ENCODE data around the gene STX5. TPM values are rescaled to one million over a fixed set of nuclear protein-coding genes. Genes with fewer than 3 reads are reported as not detected.
A peak's percentile ranks its signal among the peaks of the same experiment; 100 is the strongest.

The STX5 gene
- total RNA-seq, 2 experiments from 2014 or later: 30.6 to 41.0 TPM

GRCh38 chr11:62855571-62856332, 23.9 kb upstream of the STX5 start:
- ChIA-PET CTCF (ENCODE audit: unreplicated experiment) (no interaction called here), POLR2A (interaction anchor here (0.5 to 5.1 kb wide), 26 partner anchors 9 to 264 kb away, joined by 3 to 70 read pairs (median 6); partner anchors contain the start of genes C11orf98, CSKMT, HNRNPUL2 and LBHD1)
- peak overlapping the region; percentile 94 for H3K4me3 ChIP-seq (ENCODE audit: low read depth, low read length, poor library complexity, severe bottlenecking)
- H3K4me2 ChIP-seq (ENCODE audit: low read length): peak overlapping the region; percentile 99
- peaks cover 86% of the 10 kb centered on the region for H3K79me2 ChIP-seq (ENCODE audit: insufficient read depth, low read depth, low read length)
- H3K9me3 ChIP-seq (ENCODE audit: low read length): no peaks in the 10 kb centered on the region
- peak overlapping the region; percentile 92 for H3K27ac ChIP-seq (ENCODE audit: low read depth, low read length, poor library complexity, severe bottlenecking)
- peaks cover 52% of the 10 kb centered on the region for H4K20me1 ChIP-seq (ENCODE audit: insufficient read depth, low read length)
- H3K9me2 ChIP-seq (ENCODE audit: insufficient read depth, low read length): no peaks in the 10 kb centered on the region
- peaks cover 45% of the 10 kb centered on the region for H3K4me1 ChIP-seq (ENCODE audit: insufficient read depth, low read length, poor library complexity, severe bottlenecking)
- H2AFZ ChIP-seq (ENCODE audit: low read length): no peak overlapping the region
- no TSS peak for BruUV-seq (replicated peaks)
- intact Hi-C loops (cut with micrococcal nuclease; ENCODE audit: unreplicated experiment): no loop called here
- TF ChIP-seq, protein P1, sequence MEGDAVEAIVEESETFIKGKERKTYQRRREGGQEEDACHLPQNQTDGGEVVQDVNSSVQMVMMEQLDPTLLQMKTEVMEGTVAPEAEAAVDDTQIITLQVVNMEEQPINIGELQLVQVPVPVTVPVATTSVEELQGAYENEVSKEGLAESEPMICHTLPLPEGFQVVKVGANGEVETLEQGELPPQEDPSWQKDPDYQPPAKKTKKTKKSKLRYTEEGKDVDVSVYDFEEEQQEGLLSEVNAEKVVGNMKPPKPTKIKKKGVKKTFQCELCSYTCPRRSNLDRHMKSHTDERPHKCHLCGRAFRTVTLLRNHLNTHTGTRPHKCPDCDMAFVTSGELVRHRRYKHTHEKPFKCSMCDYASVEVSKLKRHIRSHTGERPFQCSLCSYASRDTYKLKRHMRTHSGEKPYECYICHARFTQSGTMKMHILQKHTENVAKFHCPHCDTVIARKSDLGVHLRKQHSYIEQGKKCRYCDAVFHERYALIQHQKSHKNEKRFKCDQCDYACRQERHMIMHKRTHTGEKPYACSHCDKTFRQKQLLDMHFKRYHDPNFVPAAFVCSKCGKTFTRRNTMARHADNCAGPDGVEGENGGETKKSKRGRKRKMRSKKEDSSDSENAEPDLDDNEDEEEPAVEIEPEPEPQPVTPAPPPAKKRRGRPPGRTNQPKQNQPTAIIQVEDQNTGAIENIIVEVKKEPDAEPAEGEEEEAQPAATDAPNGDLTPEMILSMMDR (conservative IDR thresholded peaks at IDR 0.05; ENCODE audit: low read length): no peak
- TF ChIP-seq EZH2phosphoT487 (IDR thresholded peaks at IDR 0.05; ENCODE audit: borderline replicate concordance, low read depth, low read length): no peak
- peaks cover 80% of the 10 kb centered on the region for H3K36me3 ChIP-seq (ENCODE audit: insufficient read depth, low read length)
- DNase-seq (ENCODE audit: low spot score): peak; percentile 99

DNA sequence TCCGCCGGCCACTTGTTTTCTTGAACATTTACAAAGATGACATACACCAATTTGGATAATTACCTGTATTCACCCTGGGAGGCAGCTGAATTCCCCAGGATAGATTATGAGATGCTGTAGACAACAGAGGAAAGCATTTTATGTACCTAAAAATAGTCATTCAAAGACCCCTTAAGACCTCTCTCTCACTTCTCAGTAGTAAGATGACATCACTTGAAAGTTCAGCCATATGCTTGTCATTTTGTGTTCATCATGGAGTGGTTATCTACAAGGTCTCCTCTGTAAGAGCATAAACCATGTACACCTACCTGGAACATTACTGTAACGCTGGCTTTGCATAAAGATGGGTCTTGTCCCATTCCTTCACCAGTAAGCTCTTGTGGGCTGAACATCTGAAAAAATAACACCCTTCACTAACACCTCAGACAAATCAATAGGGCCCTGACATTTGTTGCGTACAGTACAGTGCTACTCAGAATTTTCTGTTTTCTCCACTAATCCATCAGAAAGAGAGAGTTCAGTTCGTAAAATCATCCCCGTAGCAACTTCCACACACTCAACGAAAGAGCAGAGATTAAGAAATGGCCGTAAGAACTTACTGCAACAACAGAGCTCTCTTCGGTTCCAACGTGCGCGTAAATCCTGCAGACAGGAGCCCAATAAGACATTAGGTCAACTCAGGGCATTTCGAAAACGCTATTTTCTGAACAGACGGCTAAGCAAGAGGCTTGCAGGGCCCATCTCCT, 23.1 kb upstream of the STX5 start:
- peaks cover 77% of the 10 kb centered on the region for H3K36me3 ChIP-seq (ENCODE audit: insufficient read depth, low read length)
- H3K4me3 ChIP-seq (ENCODE audit: low read depth, low read length, poor library complexity, severe bottlenecking): peak overlapping the region; percentile 94
- peaks cover 37% of the 10 kb centered on the region for H3K4me1 ChIP-seq (ENCODE audit: insufficient read depth, low read length, poor library complexity, severe bottlenecking)
- ChIA-PET POLR2A (interaction anchor here (0.5 to 5.1 kb wide), 21 partner anchors 10 to 264 kb away, joined by 3 to 70 read pairs (median 6); partner anchors contain the start of genes C11orf98, CSKMT, HNRNPUL2 and LBHD1), CTCF (ENCODE audit: unreplicated experiment) (no interaction called here)
- no peaks in the 10 kb centered on the region for H3K9me3 ChIP-seq (ENCODE audit: low read length)
- H3K9me2 ChIP-seq (ENCODE audit: insufficient read depth, low read length): no peaks in the 10 kb centered on the region
- H4K20me1 ChIP-seq (ENCODE audit: insufficient read depth, low read length): peaks cover 52% of the 10 kb centered on the region
- H3K27ac ChIP-seq (ENCODE audit: low read depth, low read length, poor library complexity, severe bottlenecking): peak overlapping the region; percentile 92
- DNase-seq (ENCODE audit: low spot score): peak; percentile 43
- TF ChIP-seq EZH2phosphoT487 (IDR thresholded peaks at IDR 0.05; ENCODE audit: borderline replicate concordance, low read depth, low read length): no peak
- TF ChIP-seq, protein P1 (conservative IDR thresholded peaks at IDR 0.05; ENCODE audit: low read length): no peak
- BruUV-seq (replicated peaks): TSS peak; percentile 72
- H3K4me2 ChIP-seq (ENCODE audit: low read length): peak overlapping the region; percentile 99
- no peak overlapping the region for H2AFZ ChIP-seq (ENCODE audit: low read length)
- H3K79me2 ChIP-seq (ENCODE audit: insufficient read depth, low read depth, low read length): peaks cover 78% of the 10 kb centered on the region
- intact Hi-C loops (cut with micrococcal nuclease; ENCODE audit: unreplicated experiment): no loop called here

Measured in OCI-LY7 (cell line).